Naive B cell (primary cell): Measurements from ENCODE around the gene TMEM45B. TPM values are rescaled to one million over a fixed set of nuclear protein-coding genes. Genes with fewer than 3 reads are reported as not detected.
"Not testable (repeated sequence)": the region's sequence is repeated elsewhere in the genome, so short reads cannot be mapped to it uniquely, and the experiment has no call there.

ENCODE experiments used
- ATAC-seq, 2 donors: fragments of 150-1000 bp; cut with Tn5 transposase; 2 replicates each; pipeline ENCODE4 v1.10.0; 2021; ENCODE audit warnings: low read depth in 2 of 2, mild to moderate bottlenecking in 2 of 2, moderate library complexity in 2 of 2
- DNase-seq: peaks from one replicate; pipeline ENCODE4 v3.0.0; 2022
- H3K27ac Mint-ChIP-seq, 6 donors: one replicate each; pipeline ENCODE4 v1.8.0; 2020 to 2022; ENCODE audit warnings: mild to moderate bottlenecking in 6 of 6, mixed read lengths in 6 of 6, moderate library complexity in 5 of 6, inconsistent platforms in 2 of 6
- H3K27me3 Mint-ChIP-seq, 3 donors: one replicate each; pipeline ENCODE4 v1.8.0; 2021 to 2022; ENCODE audit warnings: mixed read lengths in 3 of 3, mild to moderate bottlenecking in 1 of 3
- H3K36me3 Mint-ChIP-seq, 2 donors: one replicate each; pipeline ENCODE4 v1.8.0; 2020 to 2022; ENCODE audit warnings: mixed read lengths in 2 of 2, inconsistent platforms in 1 of 2, mild to moderate bottlenecking in 1 of 2
- H3K4me1 Mint-ChIP-seq, 3 donors: one replicate each; pipeline ENCODE4 v1.8.0; 2020 to 2022; ENCODE audit warnings: mixed read lengths in 3 of 3, inconsistent platforms in 1 of 3, mild to moderate bottlenecking in 1 of 3, moderate library complexity in 1 of 3
- H3K4me3 Mint-ChIP-seq, 8 donors: one replicate each; pipeline ENCODE4 v1.8.0; 2020 to 2022; ENCODE audit warnings: mild to moderate bottlenecking in 8 of 8, mixed read lengths in 8 of 8, moderate library complexity in 8 of 8, inconsistent platforms in 2 of 8
- H3K9me3 Mint-ChIP-seq, 7 donors: one replicate each; pipeline ENCODE4 v1.8.0; 2020 to 2022; ENCODE audit warnings: mixed read lengths in 7 of 7, mild to moderate bottlenecking in 5 of 7, inconsistent platforms in 2 of 7, moderate library complexity in 1 of 7
- polyA plus RNA-seq, 6 donors: library from polyadenylated mRNA; unstranded; fragments of 300-500 nt; fragmentation: Illumina TruSeq; gene quantifications; one replicate each; pipeline ENCODE4 v1.2.3, GENCODE V29; 2021; ENCODE audit warnings: low read depth in 6 of 6

Gene TMEM45B
- polyA plus RNA-seq, 6 donors from 2014 or later: 0.12 TPM; not detected in 5

DNA sequence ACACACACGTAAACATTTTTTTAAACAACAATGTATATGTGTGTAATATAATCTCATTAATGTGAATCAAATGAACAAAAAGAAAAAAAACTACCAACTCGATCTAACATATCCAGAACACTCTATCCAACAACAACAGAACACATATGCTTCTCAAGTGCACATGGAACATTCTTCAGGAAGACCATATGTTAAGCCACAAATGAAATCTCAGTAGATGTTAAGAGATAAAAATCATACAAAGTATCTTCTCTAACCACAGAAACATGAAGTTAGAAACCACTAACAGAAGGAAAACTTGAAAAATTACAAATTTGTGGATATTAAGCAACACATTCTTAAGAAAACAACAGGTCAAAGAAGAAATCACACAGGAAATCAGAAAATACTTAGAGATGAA lies 25.5 kb upstream of the TMEM45B start:
- DNase-seq (no peak), ATAC-seq (no peak)
- Mint-ChIP-seq H3K9me3 (peaks cover 0 to 14% (median 6%) of the 10 kb centered on the region in 7 donors), H3K27ac (no peak overlapping the region), H3K36me3 (peaks cover 4 to 7% of the 10 kb centered on the region in 2 donors), H3K4me1 (no peaks in the 10 kb centered on the region), H3K27me3 (peaks cover 4 to 10% (median 7%) of the 10 kb centered on the region in 3 donors), H3K4me3 (no peak overlapping the region)

DNA sequence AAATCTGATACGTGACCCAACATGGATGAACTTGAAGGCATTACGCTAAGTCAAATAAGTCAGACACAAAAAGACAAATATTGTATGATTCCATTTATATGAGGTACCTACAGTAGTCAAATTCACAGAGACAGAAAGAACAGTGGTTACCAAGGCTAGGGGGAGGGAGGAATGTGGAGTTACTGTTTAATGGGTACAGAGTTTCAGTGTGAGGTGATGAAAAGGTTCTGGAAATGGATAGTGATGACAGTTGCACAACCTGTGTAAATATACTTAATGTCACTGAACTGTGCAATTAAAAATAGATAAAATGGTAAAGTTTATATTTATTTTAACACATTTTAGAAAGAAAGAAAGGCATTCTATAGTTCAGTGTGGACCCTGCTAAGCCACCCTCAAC lies 24.1 kb upstream of the TMEM45B start:
- no peak overlapping the region for H3K27ac Mint-ChIP-seq
- DNase-seq: no peak
- H3K9me3 Mint-ChIP-seq: peaks cover 8 to 22% (median 17%) of the 10 kb centered on the region in 7 donors
- peaks cover 4 to 18% of the 10 kb centered on the region in 2 donors for H3K36me3 Mint-ChIP-seq
- ATAC-seq: no peak
- H3K4me3 Mint-ChIP-seq: no peak overlapping the region
- no peaks in the 10 kb centered on the region for H3K4me1 Mint-ChIP-seq
- H3K27me3 Mint-ChIP-seq: peaks cover 7 to 21% (median 10%) of the 10 kb centered on the region in 3 donors

DNA sequence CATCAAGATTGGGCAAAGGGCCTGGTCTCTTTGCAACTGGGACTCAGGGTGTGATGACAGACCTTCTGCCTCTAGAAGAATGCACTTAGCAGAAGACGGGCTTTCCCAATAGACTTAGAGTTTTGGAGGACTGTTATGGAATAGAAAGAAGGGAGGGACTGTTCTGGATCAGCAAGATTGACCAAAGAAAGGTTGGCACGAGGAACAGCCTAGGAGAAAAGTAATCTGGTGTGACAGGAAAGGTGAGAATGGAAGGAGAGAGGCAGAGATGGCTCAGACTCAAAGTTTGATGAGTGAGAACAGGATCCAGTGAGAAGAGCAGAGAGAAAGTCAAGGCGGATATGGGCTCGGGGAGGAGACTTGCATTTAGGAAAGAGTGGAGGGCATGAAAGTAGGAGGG lies 23.0 kb upstream of the TMEM45B start:
- ATAC-seq: no peak
- Mint-ChIP-seq H3K27me3 (peaks cover 7 to 21% (median 10%) of the 10 kb centered on the region in 3 donors), H3K4me1 (no peaks in the 10 kb centered on the region), H3K36me3 (peaks cover 4 to 18% of the 10 kb centered on the region in 2 donors), H3K4me3 (no peak overlapping the region), H3K27ac (no peak overlapping the region), H3K9me3 (peaks cover 8 to 23% (median 17%) of the 10 kb centered on the region in 7 donors)
- no peak for DNase-seq

- Mint-ChIP-seq H3K36me3 (peaks cover 4 to 29% of the 10 kb centered on the region in 2 donors), H3K9me3 (peaks cover 8 to 40% (median 32%) of the 10 kb centered on the region in 7 donors)
- DNase-seq: no peak
These were observed 20.6 kb upstream of the TMEM45B start for GRCh38 chr11:129795089-129795488.

DNA sequence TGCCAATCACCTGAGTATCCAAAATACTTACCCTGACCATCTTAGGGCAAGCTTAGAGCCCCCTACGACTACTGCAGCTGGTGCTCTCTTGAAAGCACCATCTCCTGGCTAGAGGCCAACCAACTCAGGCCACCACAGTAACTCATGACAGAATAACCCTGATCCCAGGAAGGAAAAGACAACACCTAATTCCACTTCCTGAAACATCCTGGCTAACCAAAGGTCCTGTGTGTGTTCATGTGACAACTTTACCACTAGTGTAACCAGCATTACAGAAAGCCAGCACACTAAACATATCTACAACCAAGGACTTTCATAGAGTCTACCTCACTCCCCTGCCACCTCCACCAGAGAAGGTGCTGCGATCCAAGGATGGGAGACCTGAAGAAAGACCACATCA lies 17.4 kb upstream of the TMEM45B start:
- H3K36me3 Mint-ChIP-seq: peaks cover 0 to 29% of the 10 kb centered on the region in 2 donors
- H3K4me3 Mint-ChIP-seq: no peak overlapping the region
- peaks cover 3 to 18% (median 6%) of the 10 kb centered on the region in 3 donors for H3K27me3 Mint-ChIP-seq
- H3K9me3 Mint-ChIP-seq: peaks cover 9 to 47% (median 37%) of the 10 kb centered on the region in 7 donors
- no peaks in the 10 kb centered on the region for H3K4me1 Mint-ChIP-seq
- DNase-seq (no peak), ATAC-seq (no peak)
- peak overlapping the region in 1 of 6 donors; percentile 3 for H3K27ac Mint-ChIP-seq

More at GRCh38 chr11:129795089-129795488, 20.6 kb upstream of the TMEM45B start:
- Mint-ChIP-seq H3K4me1 (no peaks in the 10 kb centered on the region), H3K4me3 (no peak overlapping the region), H3K27me3 (peaks cover 7 to 28% (median 10%) of the 10 kb centered on the region in 3 donors), H3K27ac (no peak overlapping the region)
- no peak for ATAC-seq

DNA sequence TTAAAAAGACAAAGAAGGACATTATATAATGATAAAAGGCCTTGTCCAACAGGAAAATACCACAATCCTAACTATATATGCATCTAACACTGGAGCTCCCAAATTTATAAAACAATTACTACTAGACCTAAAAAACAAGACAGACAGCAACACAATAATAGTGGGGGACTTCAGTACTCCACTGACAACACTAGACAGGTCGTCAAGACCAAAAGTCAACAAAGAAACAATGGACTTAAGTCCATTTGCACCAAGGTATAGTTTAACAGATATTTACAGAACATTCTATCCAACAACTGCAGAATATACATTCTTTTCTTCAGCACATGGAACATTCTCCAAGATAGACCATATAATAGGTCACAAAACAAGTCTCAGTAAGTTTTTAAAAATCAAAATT lies 15.5 kb upstream of the TMEM45B start:
- not testable (repeated sequence) for ATAC-seq, H3K4me1 Mint-ChIP-seq, H3K4me3 Mint-ChIP-seq, H3K27ac Mint-ChIP-seq, DNase-seq
- H3K9me3 Mint-ChIP-seq: peaks cover 4 to 41% (median 28%) of the 10 kb centered on the region in 7 donors
- H3K36me3 Mint-ChIP-seq: peaks cover 0 to 22% of the 10 kb centered on the region in 2 donors
- peaks cover 6 to 23% (median 19%) of the 10 kb centered on the region in 3 donors for H3K27me3 Mint-ChIP-seq

- H3K27me3 Mint-ChIP-seq: peaks cover 10 to 25% (median 19%) of the 10 kb centered on the region in 3 donors
- peaks cover 4 to 36% (median 23%) of the 10 kb centered on the region in 7 donors for H3K9me3 Mint-ChIP-seq
- no peaks in the 10 kb centered on the region for H3K4me1 Mint-ChIP-seq
- no peak overlapping the region for H3K4me3 Mint-ChIP-seq
- ATAC-seq (no peak), DNase-seq (no peak)
- peaks cover 0 to 17% of the 10 kb centered on the region in 2 donors for H3K36me3 Mint-ChIP-seq
- no peak overlapping the region for H3K27ac Mint-ChIP-seq
These were observed 15.0 kb upstream of the TMEM45B start for GRCh38 chr11:129800655-129801054.

DNA sequence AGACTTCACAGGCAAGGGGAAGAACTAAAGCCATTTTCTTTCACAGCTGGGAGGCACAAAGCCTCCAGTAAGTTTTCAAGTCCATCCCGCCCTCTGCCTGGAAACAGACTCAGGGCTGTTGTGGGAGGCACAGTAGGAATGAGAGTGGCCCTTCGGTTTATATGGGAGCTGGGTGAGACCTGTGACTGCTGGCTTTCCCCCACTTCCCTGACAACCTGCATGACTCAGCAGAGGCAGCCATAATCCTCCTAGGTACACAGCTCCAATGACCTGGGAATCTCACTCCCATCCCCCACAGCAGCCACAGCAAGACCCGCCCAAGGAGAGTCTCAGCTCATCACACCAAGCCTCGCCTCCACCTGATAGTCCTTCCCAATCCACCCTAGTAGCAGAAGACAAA lies 12.1 kb upstream of the TMEM45B start:
- ATAC-seq: no peak
- Mint-ChIP-seq H3K9me3 (peaks cover 6 to 32% (median 19%) of the 10 kb centered on the region in 7 donors), H3K27me3 (peaks cover 10 to 45% (median 31%) of the 10 kb centered on the region in 3 donors), H3K36me3 (peaks cover 0 to 8% of the 10 kb centered on the region in 2 donors), H3K27ac (no peak overlapping the region), H3K4me3 (peak overlapping the region in 1 of 8 donors; percentile 52), H3K4me1 (no peaks in the 10 kb centered on the region)
- no peak for DNase-seq

- Mint-ChIP-seq H3K9me3 (peaks cover 6 to 29% (median 16%) of the 10 kb centered on the region in 7 donors), H3K4me1 (no peaks in the 10 kb centered on the region), H3K27ac (no peak overlapping the region), H3K27me3 (peaks cover 12 to 45% (median 28%) of the 10 kb centered on the region in 3 donors), H3K36me3 (peaks cover 0 to 3% of the 10 kb centered on the region in 2 donors), H3K4me3 (no peak overlapping the region)
- ATAC-seq (no peak), DNase-seq (no peak)
These were observed 11.6 kb upstream of the TMEM45B start for GRCh38 chr11:129804012-129804411.

DNA sequence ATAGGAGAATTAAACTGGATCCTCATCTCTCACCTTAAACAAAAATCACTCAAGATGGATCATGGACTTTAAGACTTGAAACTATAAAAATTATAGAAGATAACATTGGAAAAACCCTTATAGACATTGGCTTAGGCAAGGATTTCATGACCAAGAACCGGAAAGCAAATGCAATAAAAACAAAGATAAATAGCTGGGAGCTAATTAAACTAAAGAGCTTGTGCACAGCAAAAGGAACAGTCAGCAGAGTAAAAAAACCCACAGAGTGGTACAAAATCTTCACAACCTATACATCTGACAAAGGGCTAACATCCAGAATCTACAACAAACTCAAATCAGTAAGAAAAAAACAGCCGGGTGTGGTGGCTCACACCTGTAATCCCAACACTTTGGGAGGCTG lies 7.4 kb upstream of the TMEM45B start:
- H3K4me1 Mint-ChIP-seq, H3K4me3 Mint-ChIP-seq, H3K27ac Mint-ChIP-seq, ATAC-seq, H3K36me3 Mint-ChIP-seq, DNase-seq: not testable (repeated sequence)
- Mint-ChIP-seq H3K27me3 (peaks cover 25 to 45% (median 29%) of the 10 kb centered on the region in 3 donors), H3K9me3 (peaks cover 4 to 24% (median 10%) of the 10 kb centered on the region in 7 donors)

DNA sequence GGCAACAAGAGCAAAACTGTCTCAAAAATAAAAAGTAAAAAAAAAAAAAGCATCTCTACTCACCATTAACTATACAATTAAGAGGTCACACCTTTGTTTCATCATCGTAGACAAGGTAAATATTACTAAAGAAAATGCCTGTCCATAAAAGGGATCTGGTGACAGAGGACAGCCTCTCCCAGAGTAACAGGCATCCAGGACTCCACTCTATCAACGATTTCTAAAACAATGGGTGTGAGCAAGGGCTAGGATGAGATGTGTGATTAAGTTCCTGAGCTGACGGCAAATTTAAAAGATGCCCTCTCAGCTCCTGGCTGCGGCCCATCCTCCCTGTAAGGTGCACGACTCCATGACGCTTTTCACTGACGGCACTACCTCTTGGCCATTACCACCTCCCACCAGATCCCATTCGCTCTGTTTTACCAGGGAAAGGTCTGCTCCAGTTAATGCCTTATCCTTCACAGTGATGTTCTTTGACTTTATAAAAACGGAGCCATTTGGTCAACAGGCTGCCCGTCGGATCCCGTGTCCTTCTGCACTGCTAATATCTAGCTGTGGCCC lies 2.3 kb upstream of the TMEM45B start:
- peak overlapping the region in 1 of 6 donors; percentile 56 for H3K27ac Mint-ChIP-seq
- DNase-seq: no peak
- no peak overlapping the region for H3K4me3 Mint-ChIP-seq
- no peak for ATAC-seq
- H3K27me3 Mint-ChIP-seq: peaks cover 25 to 49% (median 40%) of the 10 kb centered on the region in 3 donors
- peaks cover 3 to 6% (median 4%) of the 10 kb centered on the region in 3 donors for H3K4me1 Mint-ChIP-seq
- H3K9me3 Mint-ChIP-seq: peaks cover 4 to 31% (median 10%) of the 10 kb centered on the region in 7 donors
- H3K36me3 Mint-ChIP-seq: peaks cover 0 to 6% of the 10 kb centered on the region in 2 donors

- H3K4me3 Mint-ChIP-seq: no peak overlapping the region
- DNase-seq (no peak), ATAC-seq (no peak)
- peaks cover 0 to 6% of the 10 kb centered on the region in 2 donors for H3K36me3 Mint-ChIP-seq
- peaks cover 3 to 6% (median 4%) of the 10 kb centered on the region in 3 donors for H3K4me1 Mint-ChIP-seq
- H3K27ac Mint-ChIP-seq: no peak overlapping the region
- H3K9me3 Mint-ChIP-seq: peaks cover 2 to 23% (median 9%) of the 10 kb centered on the region in 7 donors
- peaks cover 36 to 53% (median 47%) of the 10 kb centered on the region in 3 donors for H3K27me3 Mint-ChIP-seq
These were observed 1.2 kb upstream of the TMEM45B start for GRCh38 chr11:129814244-129815014.

DNA sequence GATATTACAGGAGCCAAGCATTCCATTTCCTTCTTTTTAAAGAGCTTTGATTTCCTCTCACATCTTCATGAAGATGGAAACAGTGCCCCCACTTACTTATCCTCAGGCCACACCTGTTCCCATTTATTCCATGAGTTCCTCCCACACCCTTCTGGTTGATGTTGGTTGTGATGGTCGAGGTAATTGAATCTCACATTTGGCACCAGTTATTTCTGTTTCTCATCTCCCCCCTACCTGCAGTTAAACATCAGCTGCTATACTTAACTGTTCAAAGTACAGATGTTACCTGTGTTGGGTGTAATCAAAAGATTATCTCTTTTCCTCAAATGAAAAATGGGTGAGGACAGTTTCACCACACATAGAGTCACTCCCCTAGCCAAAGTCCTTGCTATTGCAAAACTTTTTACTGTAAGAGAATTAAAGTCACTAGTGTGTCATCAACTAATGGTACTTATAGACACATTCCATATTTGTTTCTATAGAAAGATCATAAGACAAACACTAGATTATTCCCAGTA lies 1.9 kb downstream of the TMEM45B start:
- peaks cover 0 to 6% of the 10 kb centered on the region in 2 donors for H3K36me3 Mint-ChIP-seq
- H3K4me1 Mint-ChIP-seq: peaks cover 3 to 6% (median 4%) of the 10 kb centered on the region in 3 donors
- H3K4me3 Mint-ChIP-seq: no peak overlapping the region
- ATAC-seq (no peak), DNase-seq (no peak)
- H3K9me3 Mint-ChIP-seq: peaks cover 0 to 16% (median 7%) of the 10 kb centered on the region in 7 donors
- peaks cover 54 to 59% (median 57%) of the 10 kb centered on the region in 3 donors for H3K27me3 Mint-ChIP-seq
- no peak overlapping the region for H3K27ac Mint-ChIP-seq
